LNCAP (cell line): ENCODE data around the gene ARHGEF12.

Source experiments
- TF ChIP-seq, protein P1 (sequence below): fragments of 450-650 bp; IDR thresholded peaks from 2 replicates; pipeline ENCODE4 v1.5.1; 2017; ENCODE audit warnings: mild to moderate bottlenecking

Gene ARHGEF12

DNA sequence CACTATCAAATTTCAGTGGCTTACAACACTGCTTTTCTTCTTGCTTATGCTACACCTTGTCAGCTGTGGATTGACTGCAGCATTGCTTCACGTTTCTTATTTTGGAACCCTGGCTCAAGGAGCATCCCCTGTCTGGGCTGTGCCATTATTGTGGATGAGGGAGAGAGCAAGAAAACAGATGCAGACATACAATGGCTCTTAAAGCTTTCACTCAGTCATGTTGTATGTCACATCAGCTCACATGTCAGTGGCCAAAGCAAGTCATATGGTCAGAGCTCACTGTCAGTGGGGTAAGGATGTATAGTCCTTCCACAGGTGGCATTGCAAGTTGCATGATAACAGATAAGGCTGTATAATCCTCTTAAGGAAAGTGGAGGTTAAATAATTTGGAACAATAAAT lies 10.0 kb downstream of the ARHGEF12 start:
- TF ChIP-seq, protein P1, sequence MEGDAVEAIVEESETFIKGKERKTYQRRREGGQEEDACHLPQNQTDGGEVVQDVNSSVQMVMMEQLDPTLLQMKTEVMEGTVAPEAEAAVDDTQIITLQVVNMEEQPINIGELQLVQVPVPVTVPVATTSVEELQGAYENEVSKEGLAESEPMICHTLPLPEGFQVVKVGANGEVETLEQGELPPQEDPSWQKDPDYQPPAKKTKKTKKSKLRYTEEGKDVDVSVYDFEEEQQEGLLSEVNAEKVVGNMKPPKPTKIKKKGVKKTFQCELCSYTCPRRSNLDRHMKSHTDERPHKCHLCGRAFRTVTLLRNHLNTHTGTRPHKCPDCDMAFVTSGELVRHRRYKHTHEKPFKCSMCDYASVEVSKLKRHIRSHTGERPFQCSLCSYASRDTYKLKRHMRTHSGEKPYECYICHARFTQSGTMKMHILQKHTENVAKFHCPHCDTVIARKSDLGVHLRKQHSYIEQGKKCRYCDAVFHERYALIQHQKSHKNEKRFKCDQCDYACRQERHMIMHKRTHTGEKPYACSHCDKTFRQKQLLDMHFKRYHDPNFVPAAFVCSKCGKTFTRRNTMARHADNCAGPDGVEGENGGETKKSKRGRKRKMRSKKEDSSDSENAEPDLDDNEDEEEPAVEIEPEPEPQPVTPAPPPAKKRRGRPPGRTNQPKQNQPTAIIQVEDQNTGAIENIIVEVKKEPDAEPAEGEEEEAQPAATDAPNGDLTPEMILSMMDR = no peak

DNA sequence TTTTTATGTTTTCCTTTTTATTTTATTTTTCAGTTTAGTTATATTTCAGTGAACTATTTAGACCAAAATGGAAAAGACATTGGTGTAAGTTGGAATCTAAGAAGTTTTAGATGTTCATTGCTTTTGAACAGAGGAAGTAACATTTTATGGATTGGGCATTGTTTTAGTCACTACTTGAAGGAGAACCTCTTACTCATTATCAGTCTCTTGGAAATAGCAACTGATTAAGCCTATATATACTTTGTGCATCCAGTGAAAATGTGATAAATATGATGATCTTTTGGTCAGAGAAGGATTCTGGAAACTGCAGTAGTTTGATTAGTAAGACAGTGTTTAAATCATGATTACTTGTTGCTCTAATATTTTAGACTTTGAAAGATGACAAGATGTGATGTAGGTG lies 14.4 kb downstream of the ARHGEF12 start:
- TF ChIP-seq, protein P1 = no peak

DNA sequence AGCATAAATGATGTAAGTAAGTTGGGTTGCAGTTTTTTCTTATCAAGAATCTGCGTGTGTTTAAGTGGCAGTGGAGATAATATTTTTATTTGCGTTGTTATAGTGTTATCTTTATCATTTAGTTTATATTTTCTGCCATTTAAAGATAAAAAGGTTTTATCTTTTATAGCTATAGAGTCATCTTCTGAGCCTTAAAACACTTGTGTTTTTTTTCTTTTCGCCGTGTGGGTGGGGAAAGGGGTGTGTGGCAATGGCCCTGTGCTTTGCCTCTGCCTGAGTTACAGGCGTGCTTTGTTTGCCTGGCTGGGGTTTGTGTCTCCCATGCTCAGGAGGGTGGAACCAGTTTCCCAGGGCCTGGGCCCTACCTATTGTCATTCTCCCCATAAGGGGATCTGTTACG lies 16.2 kb downstream of the ARHGEF12 start:
- TF ChIP-seq, protein P1 = no peak

DNA sequence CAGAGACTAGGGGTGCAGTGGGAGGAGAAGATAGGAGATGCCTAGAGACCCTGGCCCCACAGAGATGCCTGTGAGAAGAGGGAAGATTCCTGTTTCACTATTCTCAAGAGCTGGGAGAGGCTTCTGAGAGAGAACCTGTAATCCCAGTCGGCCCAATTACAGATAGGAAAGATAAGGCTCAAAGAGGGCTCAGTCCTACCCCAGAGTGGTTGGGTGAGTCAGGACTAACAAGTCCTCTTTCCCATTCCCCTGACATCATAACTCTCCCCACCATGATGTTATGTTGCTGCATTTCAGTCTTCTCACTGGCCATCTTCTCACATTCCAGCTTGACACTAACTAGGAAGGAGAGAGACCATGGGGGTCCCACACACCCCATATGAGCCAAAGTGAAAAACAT lies 17.9 kb downstream of the ARHGEF12 start:
- TF ChIP-seq, protein P1 = no peak

DNA sequence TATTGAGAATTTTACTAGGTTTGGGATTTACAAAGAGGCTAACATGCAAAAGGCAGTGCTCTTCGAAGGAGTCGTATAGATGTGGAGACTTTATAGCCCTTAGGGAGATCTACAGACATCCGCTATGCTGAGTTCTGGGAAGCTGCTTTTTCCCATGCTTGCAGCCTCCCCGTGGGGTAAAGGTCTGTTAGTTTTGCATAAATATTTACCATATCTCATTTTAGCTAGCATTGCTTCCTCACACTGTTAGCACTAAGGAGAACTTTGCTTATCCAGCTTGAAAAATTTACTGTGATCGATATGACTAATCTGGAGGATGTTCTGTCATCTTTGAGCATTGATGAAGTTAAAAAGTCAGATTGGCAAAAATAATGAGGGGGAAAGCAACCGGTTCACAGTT lies 18.6 kb downstream of the ARHGEF12 start:
- TF ChIP-seq, protein P1 = no peak

DNA sequence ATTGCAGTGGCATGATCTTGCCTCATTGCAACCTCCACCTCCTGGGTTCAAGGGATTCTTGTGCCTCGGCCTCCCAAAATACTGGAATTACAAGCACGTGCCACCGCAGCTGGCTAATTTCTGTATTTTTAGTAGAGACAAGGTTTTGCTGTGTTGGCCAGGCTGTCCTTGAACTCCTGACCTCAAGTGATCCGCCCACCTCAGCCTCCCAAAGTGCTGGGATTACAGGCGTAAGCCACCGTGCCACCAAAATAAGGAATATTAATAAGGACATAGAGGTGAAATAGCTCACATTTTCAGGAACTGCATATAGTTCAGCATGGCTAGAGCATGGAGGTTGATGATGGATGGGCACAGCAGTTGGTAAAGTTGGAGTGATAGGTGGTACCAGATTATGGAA lies 21.4 kb downstream of the ARHGEF12 start:
- TF ChIP-seq, protein P1 = no peak

DNA sequence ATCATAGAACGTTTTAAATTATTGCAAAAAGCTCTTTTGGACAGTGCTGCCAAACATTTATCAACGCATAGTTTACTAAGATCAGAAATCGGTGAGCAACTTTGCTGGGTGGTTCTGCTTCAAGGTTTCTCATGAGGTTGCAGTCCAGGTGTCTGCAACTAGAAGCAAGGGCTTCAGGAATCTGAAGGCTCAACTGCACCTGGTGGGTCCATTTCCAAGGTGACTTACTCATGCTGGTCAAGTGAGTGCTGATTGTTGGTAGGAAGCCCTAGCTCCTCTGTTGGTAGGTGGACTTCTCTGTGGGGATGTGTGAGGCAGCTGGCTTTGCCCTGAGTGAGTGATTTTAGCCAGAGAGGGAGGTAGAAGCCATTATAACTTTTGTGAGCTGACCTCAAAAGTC lies 22.5 kb downstream of the ARHGEF12 start:
- TF ChIP-seq, protein P1 = no peak

DNA sequence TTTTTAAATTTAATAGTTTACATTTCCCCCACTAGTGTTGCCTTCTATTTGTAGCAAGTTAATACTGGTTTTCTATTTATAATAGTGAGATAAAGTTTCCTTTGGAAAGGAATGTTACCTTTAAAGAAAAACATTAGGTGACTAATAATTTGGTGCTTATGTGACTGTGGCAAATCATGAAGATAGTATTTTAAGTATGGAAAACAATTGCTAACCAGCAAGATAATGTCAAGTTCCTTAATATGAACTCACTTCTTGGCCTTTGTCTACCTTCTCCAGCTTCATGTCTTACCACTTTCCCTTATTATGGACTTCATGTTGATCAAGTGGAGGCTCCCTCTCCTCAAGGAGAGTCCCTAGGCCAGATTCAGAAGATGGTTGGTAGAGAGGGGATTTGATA lies 27.2 kb downstream of the ARHGEF12 start:
- TF ChIP-seq, protein P1 = no peak
